Amniotic stem cell (primary cell): Measurements from ENCODE around the gene HLA-DMB.

Experiments
- DNase-seq: peaks from one replicate; lab custom pipeline; 2025; lab: John Stamatoyannopoulos, UW

The HLA-DMB gene

GRCh38 chr6:32940656-32941213 lies at the start of gene HLA-DMB:
HLA-DMB (minus strand) TSS chr6:32941028; CDS start chr6:32940807, 221 bp downstream.
- DNase-seq = peak; percentile 41

- no peak for DNase-seq
These were observed 48.5 kb upstream of the HLA-DMB start for GRCh38 chr6:32989368-32989767.

GRCh38 chr6:32984622-32985389 lies 44.0 kb upstream of the HLA-DMB start:
- DNase-seq = peak; percentile 56

GRCh38 chr6:32983964-32984621 lies 43.3 kb upstream of the HLA-DMB start:
- DNase-seq = no peak

- DNase-seq = no peak
These were observed 42.6 kb upstream of the HLA-DMB start for GRCh38 chr6:32983493-32983848.

- DNase-seq = no peak
These were observed 42.1 kb upstream of the HLA-DMB start for GRCh38 chr6:32982702-32983492.

GRCh38 chr6:32982084-32982701 lies 41.4 kb upstream of the HLA-DMB start:
- DNase-seq = no peak

- no peak for DNase-seq
These were observed 39.7 kb upstream of the HLA-DMB start for GRCh38 chr6:32980488-32981038.

GRCh38 chr6:32979720-32980487 lies 39.1 kb upstream of the HLA-DMB start:
- no peak for DNase-seq

- no peak for DNase-seq
These were observed 37.1 kb upstream of the HLA-DMB start for GRCh38 chr6:32977953-32978324.

- no peak for DNase-seq
These were observed 36.6 kb upstream of the HLA-DMB start for GRCh38 chr6:32977272-32977952.

- DNase-seq = no peak
These were observed 35.7 kb upstream of the HLA-DMB start for GRCh38 chr6:32976334-32977069.

- DNase-seq = no peak
These were observed 35.1 kb upstream of the HLA-DMB start for GRCh38 chr6:32975886-32976285.

GRCh38 chr6:32974541-32975308 lies 33.9 kb upstream of the HLA-DMB start:
- DNase-seq = no peak

GRCh38 chr6:32974016-32974333 lies 33.1 kb upstream of the HLA-DMB start:
- peak; percentile 55 for DNase-seq

GRCh38 chr6:32973144-32974015 lies 32.6 kb upstream of the HLA-DMB start:
- peak; percentile 13 for DNase-seq

- DNase-seq = no peak
These were observed 31.7 kb upstream of the HLA-DMB start for GRCh38 chr6:32972353-32973143.
